Fibroblast of the aortic adventitia (primary cell): Measurements from ENCODE around the gene AOPEP. TPM values are rescaled to one million over a fixed set of nuclear protein-coding genes. Genes with fewer than 3 reads are reported as not detected.

ENCODE experiments used
- DNase-seq: peaks from one replicate; pipeline ENCODE4 v3.0.0-alpha.2; 2010; ENCODE audit warnings: low read depth
- H3K4me3 ChIP-seq: 2 replicates; pipeline ENCODE4 v1.5.1; 2011; ENCODE audit warnings: low read depth, mild to moderate bottlenecking, control low read depth, low read length, moderate library complexity
- CTCF ChIP-seq: IDR thresholded peaks from 2 replicates; pipeline ENCODE4 v1.5.1; 2011; ENCODE audit warnings: mild to moderate bottlenecking, low read length, control low read depth, inconsistent platforms; ENCODE audit not compliant: insufficient read depth
- total RNA-seq: library from RNA; depleted of rRNA; stranded (reverse); fragments of >200 nt; gene quantifications from 2 replicates; pipeline ENCODE4 v1.2.3, GENCODE V29; 2012; ENCODE audit warnings: low replicate concordance

The AOPEP gene
- total RNA-seq, 1 donor: 39.7 TPM

- TF ChIP-seq CTCF: no peak
- no peak overlapping the region for H3K4me3 ChIP-seq
Measured at GRCh38 chr9:95037789-95038521, 311.5 kb downstream of the AOPEP start.

GRCh38 chr9:95038666-95039065 lies 312.2 kb downstream of the AOPEP start:
- H3K4me3 ChIP-seq: no peak overlapping the region
- DNase-seq: no peak
- TF ChIP-seq CTCF: no peak

More at GRCh38 chr9:95037789-95038521, 311.5 kb downstream of the AOPEP start:
- no peak for DNase-seq

GRCh38 chr9:95040106-95040505 lies 313.6 kb downstream of the AOPEP start:
- TF ChIP-seq CTCF: no peak
- no peak for DNase-seq

GRCh38 chr9:95043826-95044225 lies 317.3 kb downstream of the AOPEP start:
- H3K4me3 ChIP-seq: no peak overlapping the region
- DNase-seq: no peak
- no peak for TF ChIP-seq CTCF

More at GRCh38 chr9:95040106-95040505, 313.6 kb downstream of the AOPEP start:
- no peak overlapping the region for H3K4me3 ChIP-seq

GRCh38 chr9:95044731-95045508 lies 318.4 kb downstream of the AOPEP start:
- no peak for DNase-seq
- no peak for TF ChIP-seq CTCF
- no peak overlapping the region for H3K4me3 ChIP-seq

GRCh38 chr9:95045751-95046150 lies 319.3 kb downstream of the AOPEP start:
- H3K4me3 ChIP-seq: no peak overlapping the region
- no peak for TF ChIP-seq CTCF
- no peak for DNase-seq
